Stimulated activated CD8-positive, alpha-beta memory T cell treated with anti-CD3 and anti-CD28 coated beads, Interleukin-7, amount 100 ng/mL, for 48 hours (primary cell): ENCODE results near the gene ACCS.

Source experiments
- DNase-seq, 2 donors: peaks; one replicate each; pipeline ENCODE4 v3.0.0-alpha.2; 2020; ENCODE audit warnings: low read depth in 1 of 2; ENCODE audit errors: extremely low read depth in 1 of 2

ACCS gene

GRCh38 chr11:44127130-44127529 lies 61.1 kb downstream of the ACCS start:
- DNase-seq, result no peak

- DNase-seq, result no peak
These were observed 62.7 kb downstream of the ACCS start for GRCh38 chr11:44128729-44129128.

- DNase-seq, result no peak
These were observed 64.7 kb downstream of the ACCS start for GRCh38 chr11:44130751-44131150.

GRCh38 chr11:44133335-44133946 lies 67.4 kb downstream of the ACCS start:
- DNase-seq, result no peak
